Esophagus (tissue), 2 donors: ENCODE measurements around the gene CMSS1. TPM values are rescaled to one million over a fixed set of nuclear protein-coding genes. Genes with fewer than 3 reads are reported as not detected.

Experiments
- H3K27ac ChIP-seq, 2 donors: one replicate each; pipeline ENCODE4 v1.5.1; 2013; ENCODE audit warnings: low read depth in 2 of 2, mild to moderate bottlenecking in 2 of 2, inconsistent platforms in 1 of 2, low read length in 1 of 2, moderate library complexity in 1 of 2
- H3K27me3 ChIP-seq, 2 donors: one replicate each; pipeline ENCODE4 v1.6.1; 2013; ENCODE audit warnings: low read length in 2 of 2, control low read depth in 1 of 2, mild to moderate bottlenecking in 1 of 2; ENCODE audit not compliant: insufficient read depth in 2 of 2, control insufficient read depth in 1 of 2
- H3K36me3 ChIP-seq, 2 donors: one replicate each; pipeline ENCODE4 v1.6.1; 2013; ENCODE audit warnings: low read length in 1 of 2; ENCODE audit not compliant: control insufficient read depth in 2 of 2, insufficient read depth in 2 of 2
- H3K4me1 ChIP-seq, 2 donors: one replicate each; pipeline ENCODE4 v1.6.1; 2013; ENCODE audit warnings: low read length in 1 of 2; ENCODE audit not compliant: control insufficient read depth in 2 of 2, insufficient read depth in 2 of 2
- H3K4me3 ChIP-seq, 2 donors: one replicate each; pipeline ENCODE4 v1.5.1; 2013; ENCODE audit warnings: low read length in 2 of 2, mild to moderate bottlenecking in 2 of 2, low read depth in 1 of 2, moderate library complexity in 1 of 2
- H3K9me3 ChIP-seq, 2 donors: one replicate each; pipeline ENCODE4 v1.6.1; 2013; ENCODE audit warnings: mild to moderate bottlenecking in 2 of 2, low read depth in 1 of 2, low read length in 1 of 2, moderate library complexity in 1 of 2; ENCODE audit not compliant: control insufficient read depth in 2 of 2, insufficient read depth in 1 of 2
- WGBS, 2 donors: extraction: QIAGEN DNeasy Blood & Tissue Kit; methylation state at CpG; one replicate each; pipeline ENCODE4 v1.1.7; 2013; 5-methylcytosine and 5-hydroxymethylcytosine counted together
- polyA plus RNA-seq, 2 donors: library from polyadenylated mRNA; stranded (reverse); fragments of 200-250 nt; gene quantifications; one replicate each; pipeline ENCODE4 v1.2.3, GENCODE V29; 2013
- donor health status: healthy with polysubstance abuse.
- donor health status: Bipolar disorder and iron deficiency.

Gene CMSS1
- polyA plus RNA-seq, 2 donors, result 15.5 to 17.9 TPM

GRCh38 chr3:100040451-100041225 is 223.0 kb downstream of the CMSS1 start:
- WGBS, 2 donors, result 42 to 53% methylated on average over 3 of the region's 3 CpGs
- Histone ChIP-seq H3K9me3 (no peaks in the 10 kb centered on the region), H3K27ac (peak overlapping the region; percentile 13 to 85), H3K4me1 (no peaks in the 10 kb centered on the region), H3K4me3 (no peak overlapping the region), H3K36me3 (no peaks in the 10 kb centered on the region), H3K27me3 (no peaks in the 10 kb centered on the region)

GRCh38 chr3:100041328-100041749 is 223.7 kb downstream of the CMSS1 start:
- H3K36me3 ChIP-seq, result no peaks in the 10 kb centered on the region
- H3K9me3 ChIP-seq, result no peaks in the 10 kb centered on the region
- peak overlapping the region; percentile 13 to 85 for H3K27ac ChIP-seq
- H3K4me3 ChIP-seq, result no peak overlapping the region
- H3K27me3 ChIP-seq, result no peaks in the 10 kb centered on the region
- no peaks in the 10 kb centered on the region for H3K4me1 ChIP-seq
- WGBS, 2 donors, result 56 to 57% methylated on average over 1 of the region's 1 CpG

- Histone ChIP-seq H3K4me1 (no peaks in the 10 kb centered on the region), H3K27me3 (no peaks in the 10 kb centered on the region), H3K4me3 (no peak overlapping the region), H3K9me3 (no peaks in the 10 kb centered on the region), H3K27ac (no peak overlapping the region), H3K36me3 (no peaks in the 10 kb centered on the region)
- WGBS, 2 donors, result 67 to 68% methylated on average over 6 of the region's 6 CpGs
Measured at GRCh38 chr3:100042166-100042981, 224.7 kb downstream of the CMSS1 start.

GRCh38 chr3:100043271-100043670 is 225.6 kb downstream of the CMSS1 start:
- Histone ChIP-seq H3K36me3 (no peaks in the 10 kb centered on the region), H3K9me3 (no peaks in the 10 kb centered on the region), H3K27ac (no peak overlapping the region), H3K4me3 (no peak overlapping the region), H3K4me1 (peaks cover 0 to 2% of the 10 kb centered on the region in 2 donors), H3K27me3 (no peaks in the 10 kb centered on the region)
- 81 to 89% methylated on average over 1 of the region's 1 CpG for WGBS, 2 donors

- no peaks in the 10 kb centered on the region for H3K36me3 ChIP-seq
Measured at GRCh38 chr3:100044369-100044768, 226.7 kb downstream of the CMSS1 start.

DNA sequence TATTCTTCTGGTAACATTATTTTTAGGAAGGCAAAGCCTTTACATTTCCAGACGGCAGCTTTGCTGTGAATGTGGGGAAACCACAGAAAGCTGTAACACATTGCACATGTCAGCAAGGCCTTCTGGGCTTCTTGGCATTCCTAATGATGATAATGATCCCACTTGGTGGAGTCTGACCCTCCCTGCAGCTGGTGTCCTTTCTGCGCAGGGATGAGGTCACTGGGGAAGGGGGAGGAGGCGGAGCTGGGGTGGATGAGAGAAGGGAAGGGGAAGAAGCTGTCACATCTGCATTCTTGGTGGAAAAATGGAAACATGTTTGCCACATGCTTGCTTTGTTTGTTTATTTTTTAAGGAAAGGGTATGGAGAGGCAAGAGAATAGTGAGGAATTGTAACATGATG is 228.0 kb downstream of the CMSS1 start:
- Histone ChIP-seq H3K4me3 (no peak overlapping the region), H3K27me3 (no peaks in the 10 kb centered on the region), H3K4me1 (peaks cover 0 to 2% of the 10 kb centered on the region in 2 donors), H3K27ac (no peak overlapping the region), H3K36me3 (no peaks in the 10 kb centered on the region), H3K9me3 (no peaks in the 10 kb centered on the region)
- WGBS, 2 donors, result 69 to 73% methylated on average over 3 of the region's 3 CpGs

More at GRCh38 chr3:100044369-100044768, 226.7 kb downstream of the CMSS1 start:
- H3K27me3 ChIP-seq, result no peaks in the 10 kb centered on the region
- H3K9me3 ChIP-seq, result no peaks in the 10 kb centered on the region
- H3K27ac ChIP-seq, result no peak overlapping the region
- no peak overlapping the region for H3K4me3 ChIP-seq
- H3K4me1 ChIP-seq, result peaks cover 0 to 2% of the 10 kb centered on the region in 2 donors

DNA sequence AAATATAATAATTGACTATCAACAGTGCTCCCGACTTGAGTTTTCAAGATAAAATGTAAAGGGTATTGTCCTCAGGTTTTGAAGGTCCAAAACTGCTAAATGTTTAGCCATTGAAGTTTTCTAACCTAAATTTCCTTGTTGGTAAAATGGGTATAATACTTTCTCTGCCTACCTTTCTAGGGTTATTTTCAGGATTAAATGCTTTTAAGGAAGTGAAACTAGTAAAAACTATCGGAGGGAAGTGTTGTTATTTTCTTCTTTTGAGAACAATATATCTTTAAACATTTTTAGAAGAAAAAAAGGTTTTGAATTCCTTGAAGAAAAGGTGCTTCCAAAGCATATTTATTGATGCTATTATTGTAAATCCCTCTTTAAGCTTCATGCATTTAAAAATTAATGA is 229.3 kb downstream of the CMSS1 start:
- 43 to 76% methylated on average over 2 of the region's 2 CpGs for WGBS, 2 donors
- H3K36me3 ChIP-seq, result no peaks in the 10 kb centered on the region
- no peaks in the 10 kb centered on the region for H3K27me3 ChIP-seq
- peaks cover 0 to 2% of the 10 kb centered on the region in 2 donors for H3K4me1 ChIP-seq
- H3K4me3 ChIP-seq, result no peak overlapping the region
- H3K27ac ChIP-seq, result no peak overlapping the region
- no peaks in the 10 kb centered on the region for H3K9me3 ChIP-seq

GRCh38 chr3:100047455-100048141 is 229.9 kb downstream of the CMSS1 start:
- peaks cover 0 to 2% of the 10 kb centered on the region in 2 donors for H3K4me1 ChIP-seq
- no peaks in the 10 kb centered on the region for H3K9me3 ChIP-seq
- no peaks in the 10 kb centered on the region for H3K36me3 ChIP-seq
- 45 to 47% methylated on average over 6 of the region's 6 CpGs for WGBS, 2 donors
- H3K27me3 ChIP-seq, result no peaks in the 10 kb centered on the region
- H3K27ac ChIP-seq, result peak overlapping the region in 1 of 2 donors; percentile 52
- H3K4me3 ChIP-seq, result no peak overlapping the region

- H3K36me3 ChIP-seq, result no peaks in the 10 kb centered on the region
- no peak overlapping the region for H3K4me3 ChIP-seq
- peaks cover 0 to 2% of the 10 kb centered on the region in 2 donors for H3K4me1 ChIP-seq
- no peaks in the 10 kb centered on the region for H3K9me3 ChIP-seq
- no peaks in the 10 kb centered on the region for H3K27me3 ChIP-seq
- no peak overlapping the region for H3K27ac ChIP-seq
- 86 to 90% methylated on average over 3 of the region's 3 CpGs for WGBS, 2 donors
Measured at GRCh38 chr3:100048248-100048647, 230.6 kb downstream of the CMSS1 start.
